Cardiac septum (tissue), 1 donor: ENCODE measurements around the gene ADGRV1. TPM values are rescaled to one million over a fixed set of nuclear protein-coding genes. Genes with fewer than 3 reads are reported as not detected.

Experiments
- DNase-seq: peaks from one replicate; pipeline ENCODE4 v3.0.0-alpha.2; 2020; ENCODE audit warnings: low spot score
- intact Hi-C: fragments of 100-400 bp; cut with DNase I; formaldehyde crosslinking; loops from one replicate; pipeline ENCODE4 v1.14.0; 2022
- total RNA-seq: library from RNA; stranded (reverse); fragmentation: NEBNext Ultra II Directional; extraction: Animal tissue kit (Norgen Biotek cat#: 25700); gene quantifications from one replicate; pipeline ENCODE4 v1.2.1, GENCODE V29; 2021
- donor health status: DM: no; HTN: no; CAD: no.

The ADGRV1 gene
- total RNA-seq, 1 donor from 2014 or later = 0.19 TPM

DNA sequence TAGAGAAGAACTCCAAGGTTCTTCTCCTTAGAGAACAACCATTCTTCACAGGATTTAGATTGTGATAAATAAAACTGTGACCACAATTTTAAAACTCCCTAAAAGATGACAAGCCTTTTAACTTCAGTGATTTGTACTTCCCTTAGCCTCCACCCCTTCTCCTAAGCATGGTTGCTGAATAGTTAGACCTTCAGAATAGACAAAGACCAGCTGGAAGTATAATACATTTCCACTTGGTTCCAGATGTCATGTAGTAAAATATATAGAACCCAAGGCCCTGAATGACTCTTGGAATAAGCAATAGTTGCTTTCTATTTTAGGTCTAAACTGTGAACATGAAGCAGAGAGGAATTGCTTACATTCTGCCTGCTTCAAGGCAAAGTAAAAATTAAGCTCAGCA, 615.8 kb downstream of the ADGRV1 start:
- no peak for DNase-seq
- intact Hi-C loops = no loop called here

DNA sequence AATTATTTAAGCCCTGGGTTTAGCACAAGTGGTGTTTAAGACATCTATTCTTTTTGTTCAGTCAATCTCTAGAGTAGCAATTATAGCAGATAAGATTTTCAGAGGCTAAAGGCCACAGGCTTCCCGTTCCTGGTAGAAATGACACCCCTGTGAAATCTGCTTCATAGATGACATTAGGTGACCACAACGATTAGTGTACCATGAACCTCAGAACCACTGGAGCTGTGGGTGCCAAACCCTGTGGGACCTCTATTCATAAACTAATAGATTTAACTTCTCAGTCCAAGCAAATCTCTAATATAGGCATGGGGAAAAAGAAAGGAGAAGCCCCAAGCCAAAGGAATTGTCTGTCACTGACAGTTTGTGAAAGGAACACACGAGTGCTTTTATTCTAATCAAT, 617.1 kb downstream of the ADGRV1 start:
- intact Hi-C loops = loop anchor here (5.0 kb wide), 1 partner anchor 73 kb away; no protein-coding TSS in a partner anchor
- no peak for DNase-seq

- DNase-seq = no peak
- intact Hi-C loops = loop anchor here (5.0 kb wide), 1 partner anchor 74 kb away; no protein-coding TSS in a partner anchor
Measured at GRCh38 chr5:91176288-91177016, 617.9 kb downstream of the ADGRV1 start.

DNA sequence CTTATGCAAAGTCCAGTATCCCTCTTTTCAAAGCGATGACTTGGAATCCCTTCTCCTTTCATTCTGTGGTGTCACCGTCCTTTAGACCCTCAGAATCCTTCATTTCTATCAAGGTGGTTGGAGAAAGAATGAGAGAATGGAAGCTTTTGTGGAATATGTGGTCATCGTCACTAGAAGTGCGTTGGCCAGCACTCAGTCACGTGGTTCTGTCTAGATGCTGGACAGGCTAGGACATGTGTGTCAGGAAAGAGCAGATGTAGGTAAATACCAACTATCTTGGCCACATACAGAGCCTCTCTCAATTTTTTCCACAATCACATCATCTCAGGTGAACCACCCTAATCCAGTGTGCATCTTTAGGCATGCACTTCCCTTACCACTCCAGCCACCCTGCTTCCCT, 618.5 kb downstream of the ADGRV1 start:
- intact Hi-C loops = loop anchor here (5.0 kb wide), 1 partner anchor 75 kb away; no protein-coding TSS in a partner anchor
- no peak for DNase-seq

DNA sequence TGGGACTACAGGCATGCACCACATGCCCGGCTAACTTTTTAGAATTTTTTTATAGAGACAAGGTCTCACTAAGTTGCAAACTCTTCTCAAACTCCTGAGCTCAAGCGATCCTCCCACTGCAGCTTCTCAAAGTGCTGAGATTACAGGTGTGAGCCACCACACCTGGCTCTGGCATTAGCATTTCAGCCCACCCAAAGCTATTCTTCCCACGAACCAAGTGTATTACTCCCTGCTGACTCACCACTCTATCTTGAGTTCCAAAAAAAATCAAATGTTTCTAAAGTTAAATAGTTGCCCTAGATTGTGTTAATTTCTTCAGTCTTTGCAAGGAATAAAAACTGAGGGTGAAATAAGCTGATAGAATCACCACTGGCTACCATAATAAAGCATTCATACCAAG, 619.0 kb downstream of the ADGRV1 start:
- DNase-seq = no peak

DNA sequence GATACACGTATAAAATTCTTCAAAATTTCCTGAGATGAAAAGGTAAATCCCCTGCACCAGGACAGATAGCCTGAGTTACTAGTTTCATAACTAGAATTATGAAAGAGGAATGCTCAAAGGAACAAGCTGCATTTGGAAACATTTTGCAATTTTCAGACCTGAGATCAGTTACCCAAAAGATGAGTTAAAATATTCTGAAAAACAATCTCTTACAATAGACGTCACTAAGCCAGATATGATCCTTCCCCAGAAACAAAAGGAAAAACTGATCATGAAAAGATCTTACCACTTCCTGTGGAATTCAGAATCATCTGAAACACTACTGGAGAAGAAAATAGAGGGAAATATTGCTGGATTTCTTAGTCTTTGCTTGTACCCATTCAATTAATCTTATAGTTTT, 619.9 kb downstream of the ADGRV1 start:
- DNase-seq = no peak
- intact Hi-C loops = loop anchor here (5.0 kb wide), 1 partner anchor 76 kb away; no protein-coding TSS in a partner anchor

More for the DNA sequence above, 619.0 kb downstream of the ADGRV1 start:
- intact Hi-C loops = loop anchor here (5.0 kb wide), 1 partner anchor 75 kb away; no protein-coding TSS in a partner anchor

DNA sequence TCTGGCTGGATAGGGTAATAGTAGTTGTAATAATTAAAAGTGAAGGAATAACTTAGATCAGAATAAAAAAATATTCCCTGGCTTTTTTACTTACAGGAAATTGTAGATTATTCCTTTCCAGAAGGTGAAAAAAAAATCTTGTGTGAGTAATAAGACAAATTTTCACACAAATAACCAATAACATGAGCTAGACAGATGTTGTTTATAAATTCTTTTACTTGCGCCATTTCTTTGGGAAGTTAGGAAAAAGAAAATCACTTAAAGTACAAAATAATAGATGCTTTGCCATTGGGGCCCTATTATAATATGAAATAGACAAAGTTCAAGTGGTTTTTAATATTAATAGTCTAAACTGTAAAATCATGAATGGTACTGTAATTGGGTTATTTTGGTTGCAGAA, 620.4 kb downstream of the ADGRV1 start:
- DNase-seq = no peak
- intact Hi-C loops = loop anchor here (5.0 kb wide), 1 partner anchor 77 kb away; no protein-coding TSS in a partner anchor

DNA sequence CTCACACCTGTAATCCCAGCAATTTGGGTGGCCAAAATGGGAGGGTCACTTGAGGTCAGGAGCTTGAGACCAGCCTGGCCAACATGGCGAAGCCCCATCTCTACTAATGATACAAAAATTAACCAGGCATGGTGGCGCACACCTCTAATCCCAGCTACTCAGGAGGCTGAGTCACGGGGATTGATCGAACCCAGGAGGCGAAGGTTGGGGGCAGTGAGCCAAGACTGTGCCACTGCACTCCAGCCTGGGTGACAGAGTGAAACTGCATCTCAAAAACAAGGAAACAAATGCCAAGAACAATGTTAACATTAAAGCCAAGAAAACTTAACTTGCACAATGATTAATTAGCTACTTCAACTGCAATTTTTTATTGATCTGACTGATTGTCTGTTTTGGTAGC, 621.9 kb downstream of the ADGRV1 start:
- intact Hi-C loops = no loop called here

DNA sequence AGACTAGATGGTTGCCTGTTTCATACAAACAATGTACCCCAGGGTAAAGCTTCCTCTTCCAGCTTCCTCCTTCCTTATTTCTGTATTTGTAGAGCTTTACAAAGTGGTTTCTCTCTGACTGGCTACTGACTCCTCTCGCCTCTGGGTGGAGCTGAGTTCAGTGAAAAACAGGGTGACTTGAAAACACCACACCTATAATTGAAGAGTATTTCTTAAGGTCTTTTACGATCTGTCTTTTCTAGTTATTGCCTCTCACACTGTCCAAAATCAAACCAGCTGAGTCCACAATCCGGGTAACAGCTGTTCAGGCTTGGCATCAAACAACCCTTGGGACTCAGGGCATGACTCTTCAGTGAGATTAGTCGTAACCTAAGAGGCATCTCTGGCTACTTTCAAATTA, 624.2 kb downstream of the ADGRV1 start:
- intact Hi-C loops = no loop called here
- no peak for DNase-seq

More for the DNA sequence above, 621.9 kb downstream of the ADGRV1 start:
- no peak for DNase-seq

DNA sequence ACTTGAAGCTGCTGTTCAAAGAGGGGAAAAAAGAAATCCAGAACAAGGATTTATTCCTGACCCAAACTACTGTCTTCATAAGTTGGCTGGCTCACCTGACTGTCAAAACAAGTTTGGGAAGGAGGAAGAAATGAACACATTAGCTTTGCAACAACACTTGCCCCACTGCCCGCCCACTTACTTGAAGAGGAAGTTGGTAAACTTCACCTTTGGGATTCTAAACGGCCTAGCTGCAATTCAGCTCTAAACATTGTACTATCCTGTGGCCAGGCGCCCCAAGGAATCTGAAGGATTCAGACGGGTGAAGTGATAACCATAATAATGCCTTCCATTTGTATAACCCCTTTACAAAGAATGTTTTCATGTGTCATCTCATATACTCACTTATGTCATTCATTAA, 625.1 kb downstream of the ADGRV1 start:
- intact Hi-C loops = no loop called here
- peak; percentile 79 for DNase-seq

- intact Hi-C loops = no loop called here
- no peak for DNase-seq
Measured at GRCh38 chr5:91186101-91186500, 627.5 kb downstream of the ADGRV1 start.

DNA sequence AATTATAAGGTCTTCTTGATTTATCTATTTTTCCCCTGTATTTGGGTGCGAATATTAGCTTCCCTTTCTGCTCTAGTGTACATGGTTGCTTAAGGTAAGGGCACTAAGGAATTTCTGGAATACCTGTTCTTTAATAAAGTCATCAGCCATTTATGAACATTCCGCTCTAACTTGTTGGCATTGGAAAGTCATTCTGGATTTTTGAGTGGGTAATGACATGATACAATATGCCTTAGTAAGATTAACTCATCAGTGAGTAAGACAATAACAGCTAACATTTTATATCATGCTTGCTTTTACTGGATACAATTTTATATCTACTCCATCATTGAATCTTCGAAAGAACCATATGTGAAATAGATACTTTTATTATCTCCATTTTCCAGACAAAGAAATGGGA, 628.4 kb downstream of the ADGRV1 start:
- DNase-seq = no peak
- intact Hi-C loops = no loop called here

DNA sequence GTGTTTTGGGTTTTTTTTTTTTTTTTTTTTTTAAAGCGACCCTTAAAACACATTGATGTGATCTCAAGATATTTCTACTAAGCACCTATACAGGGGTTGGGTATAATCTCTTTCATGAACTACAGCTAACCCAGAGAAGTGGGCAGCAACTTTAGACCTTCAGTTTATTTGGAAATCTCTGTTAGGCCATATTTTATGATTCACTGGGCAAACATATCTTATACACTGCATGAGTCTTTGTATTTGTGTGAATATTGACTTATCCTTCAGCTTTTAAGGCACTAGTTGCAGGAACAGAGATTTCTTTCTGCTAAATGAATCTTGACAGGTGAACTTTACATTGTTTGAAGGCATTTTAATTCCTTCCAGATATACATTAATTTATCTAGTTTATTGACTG, 630.2 kb downstream of the ADGRV1 start:
- intact Hi-C loops = no loop called here

GRCh38 chr5:91189480-91190313, 631.1 kb downstream of the ADGRV1 start:
- intact Hi-C loops = no loop called here
- DNase-seq = no peak

More for the DNA sequence above, 630.2 kb downstream of the ADGRV1 start:
- no peak for DNase-seq

DNA sequence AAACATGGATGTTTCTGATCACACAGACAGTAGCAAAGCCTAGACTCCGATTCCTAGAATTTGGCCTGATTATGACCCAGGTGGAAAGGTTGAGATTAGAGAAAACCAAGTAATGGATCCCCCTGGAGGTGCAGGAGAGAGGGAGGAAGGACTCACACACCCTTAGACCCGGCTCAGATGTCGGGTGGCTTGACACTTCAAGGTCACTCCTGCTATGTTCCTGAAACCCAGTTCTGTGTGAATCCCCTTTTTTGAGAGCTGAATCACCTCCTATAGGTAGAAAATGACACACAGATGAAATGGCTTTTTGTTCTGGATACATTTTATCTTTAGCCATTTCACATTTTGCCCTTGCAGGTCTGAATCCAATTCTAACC, 631.7 kb downstream of the ADGRV1 start:
- intact Hi-C loops = no loop called here
- no peak for DNase-seq

DNA sequence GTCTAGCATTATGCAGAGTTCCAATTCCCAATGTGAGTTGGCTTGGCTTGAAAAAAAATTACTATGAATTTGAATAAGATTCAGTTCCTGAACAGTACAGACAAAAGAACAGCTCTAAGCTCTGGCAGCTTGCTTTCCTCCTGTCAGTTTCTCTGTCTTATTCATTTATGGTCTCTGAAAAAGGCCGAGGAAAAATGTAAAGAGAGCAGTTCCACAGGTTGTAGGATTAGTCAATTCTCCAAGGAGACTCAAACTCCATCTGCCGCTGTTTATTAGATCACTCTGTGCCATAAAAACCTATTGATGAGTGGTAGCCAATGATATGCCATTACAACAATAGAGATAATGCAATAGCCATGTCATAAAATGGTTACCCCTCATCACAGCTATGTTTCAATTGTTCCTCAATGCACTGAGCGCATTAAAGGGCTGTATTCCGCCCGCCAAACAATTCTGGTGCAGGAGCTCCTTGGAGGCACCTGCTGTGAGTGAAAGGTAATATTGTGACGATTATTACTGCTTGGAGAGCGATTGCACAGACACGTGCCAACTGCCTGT, 636.3 kb downstream of the ADGRV1 start:
- no peak for DNase-seq

DNA sequence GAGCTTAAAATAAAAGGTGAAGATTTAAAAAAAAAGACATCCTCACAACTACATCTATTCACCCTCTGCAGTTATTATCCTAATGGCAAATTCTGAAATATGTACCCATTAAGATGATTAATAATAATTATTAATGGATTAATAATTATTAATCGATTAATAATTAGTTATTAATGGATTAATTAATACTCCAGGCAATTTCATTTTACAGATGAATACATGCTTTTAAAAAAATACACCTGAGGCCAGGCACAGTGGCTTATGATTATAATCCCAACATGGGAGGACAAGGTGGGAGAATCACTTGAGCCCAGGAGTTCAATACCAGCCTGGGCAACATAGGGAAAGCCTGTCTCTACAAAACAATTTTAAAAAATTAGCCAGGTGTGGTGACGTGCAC, 642.1 kb downstream of the ADGRV1 start:
- intact Hi-C loops = no loop called here

More for the DNA sequence above, 636.3 kb downstream of the ADGRV1 start:
- intact Hi-C loops = no loop called here

DNA sequence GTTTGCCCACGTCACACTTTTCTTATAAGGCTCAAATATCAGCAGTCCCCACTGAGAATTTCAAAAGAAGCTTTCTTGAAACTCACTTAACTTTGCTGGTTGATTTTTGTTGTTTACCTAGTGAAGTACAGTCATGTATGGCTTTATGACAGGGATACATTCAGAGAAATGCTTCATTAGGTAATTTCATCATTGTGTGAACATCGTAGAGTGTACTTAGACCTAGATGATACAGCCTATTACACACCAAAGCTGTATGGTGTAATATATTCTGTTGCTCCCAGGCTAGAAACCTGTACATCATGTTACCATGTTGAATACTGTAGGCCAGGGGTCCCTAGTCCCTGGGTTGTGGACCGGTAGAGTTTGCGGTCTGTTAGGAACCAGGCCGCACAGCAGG, 647.5 kb downstream of the ADGRV1 start:
- no peak for DNase-seq
- intact Hi-C loops = no loop called here

More for the DNA sequence above, 642.1 kb downstream of the ADGRV1 start:
- no peak for DNase-seq

- no peak for DNase-seq
- intact Hi-C loops = no loop called here
Measured at GRCh38 chr5:91206734-91207133, 648.1 kb downstream of the ADGRV1 start.

DNA sequence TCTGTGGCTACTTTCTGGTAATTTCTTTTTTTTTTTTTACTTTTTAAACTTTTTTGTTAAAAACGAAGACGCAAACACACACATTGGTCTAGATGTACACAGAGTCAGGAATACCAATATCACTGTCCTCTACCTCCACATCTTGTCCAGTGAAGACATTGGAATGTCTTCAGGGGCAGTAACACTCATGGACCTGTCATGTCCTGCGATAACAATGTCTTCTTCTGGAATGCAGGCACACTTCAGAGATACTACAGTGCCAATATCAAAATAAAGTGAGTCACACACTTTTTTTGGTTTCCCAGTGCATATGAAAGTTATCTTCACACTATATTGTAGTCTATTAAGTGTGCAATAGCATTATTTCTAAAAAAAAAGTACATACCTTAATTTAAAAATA, 648.7 kb downstream of the ADGRV1 start:
- DNase-seq = no peak

More for the DNA sequence above, 648.7 kb downstream of the ADGRV1 start:
- intact Hi-C loops = no loop called here
